Endometrial microvascular endothelial cells (primary cell): ENCODE data around the gene UBE2D4. TPM values are rescaled to one million over a fixed set of nuclear protein-coding genes. Genes with fewer than 3 reads are reported as not detected.
"Not testable (repeated sequence)": the region's sequence is repeated elsewhere in the genome, so short reads cannot be mapped to it uniquely, and the experiment has no call there.

Experiments used
- in situ Hi-C: cut with HindIII; loops from 2 replicates; pipeline ENCODE4 v1.10.0; 2017; ENCODE audit warnings: low sequenced_read_pairs, low pct_unique_long_range_greater_than_20kb; ENCODE audit errors: inconsistent ontology term
- total RNA-seq: library from RNA; depleted of rRNA; stranded (reverse); fragments of >200 nt; gene quantifications from one replicate; pipeline ENCODE4 v1.2.3, GENCODE V29; 2015; ENCODE audit errors: inconsistent ontology term

Gene UBE2D4
- total RNA-seq, 1 donor from 2014 or later, result 24.8 TPM

- in situ Hi-C loops, result not testable (repeated sequence)
These were observed 64.6 kb downstream of the UBE2D4 start for GRCh38 chr7:43990829-43991228.

GRCh38 chr7:43992896-43993295 lies 66.7 kb downstream of the UBE2D4 start:
- in situ Hi-C loops, result not testable (repeated sequence)

- in situ Hi-C loops, result not testable (repeated sequence)
These were observed 68.4 kb downstream of the UBE2D4 start for GRCh38 chr7:43994681-43995080.

GRCh38 chr7:43997532-43997931 lies 71.3 kb downstream of the UBE2D4 start, which contains the start of gene SPDYE1:
SPDYE1 (plus strand) TSS chr7:43997897; CDS start chr7:43999950, 2,053 bp downstream.
- in situ Hi-C loops, result not testable (repeated sequence)

Other genes starting within 250 kb of the UBE2D4 start
- gene COA1, start 196.9 kb upstream of the UBE2D4 start, total RNA-seq, result 50.4 TPM
- 64.0 TPM for gene BLVRA, start 167.8 kb upstream of the UBE2D4 start, total RNA-seq
- 155 TPM for gene MRPS24, start 56.9 kb upstream of the UBE2D4 start, total RNA-seq
- 20.0 TPM for gene URGCP, start 19.8 kb upstream of the UBE2D4 start, total RNA-seq
- not detected for gene SPDYE1, start 71.5 kb downstream of the UBE2D4 start, total RNA-seq
- gene DBNL, start 118.3 kb downstream of the UBE2D4 start, total RNA-seq, result 199 TPM
- not detected for gene PGAM2, start 139.1 kb downstream of the UBE2D4 start, total RNA-seq
- 24.1 TPM for gene POLM, start 156.1 kb downstream of the UBE2D4 start, total RNA-seq
- gene AEBP1, start 177.9 kb downstream of the UBE2D4 start, total RNA-seq, result 23.8 TPM
- 102 TPM for gene POLD2, start 197.1 kb downstream of the UBE2D4 start, total RNA-seq
- not detected for gene MYL7, start 214.9 kb downstream of the UBE2D4 start, total RNA-seq